ENCODE results near the gene TRPM8. TPM values are rescaled to one million over a fixed set of nuclear protein-coding genes. Genes with fewer than 3 reads are reported as not detected.

The TRPM8 gene
- total and polyA plus RNA-seq, 3 donors from 2014 or later: 0.79 to 5.2 (median 2.2) TPM

GRCh38 chr2:234046521-234046920 lies 129.3 kb downstream of the TRPM8 start:
- no peak for DNase-seq
- Histone ChIP-seq H3K4me3 (no peak overlapping the region), H3K27me3 (no peaks in the 10 kb centered on the region), H3K27ac (no peak overlapping the region), H3K4me1 (no peaks in the 10 kb centered on the region), H3K36me3 (ENCODE audit: low read depth, missing control alignments) (no peaks in the 10 kb centered on the region), H3K9me3 (no peaks in the 10 kb centered on the region)
- TF ChIP-seq POLR2A (IDR thresholded peaks at IDR 0.05) (no peak), CTCF (IDR thresholded peaks at IDR 0.05) (no peak)
- intact Hi-C loops (cut with DNase I; ENCODE audit: low total_unique reads): no loop called here
- WGBS, 2 donors: 76 to 82% methylated on average over 3 of the region's 3 CpGs

- Histone ChIP-seq H3K4me1 (no peaks in the 10 kb centered on the region), H3K9me3 (no peaks in the 10 kb centered on the region), H3K27me3 (no peaks in the 10 kb centered on the region), H3K4me3 (no peak overlapping the region), H3K27ac (no peak overlapping the region), H3K36me3 (ENCODE audit: low read depth, missing control alignments) (no peaks in the 10 kb centered on the region)
- no peak for DNase-seq
- intact Hi-C loops (cut with DNase I; ENCODE audit: low total_unique reads): no loop called here
- TF ChIP-seq POLR2A (IDR thresholded peaks at IDR 0.05) (no peak), CTCF (IDR thresholded peaks at IDR 0.05) (no peak)
These were observed 130.2 kb downstream of the TRPM8 start for GRCh38 chr2:234047361-234047760.

- H3K9me3 ChIP-seq: no peaks in the 10 kb centered on the region
- TF ChIP-seq POLR2A (IDR thresholded peaks at IDR 0.05) (no peak), CTCF (IDR thresholded peaks at IDR 0.05) (no peak)
- H3K36me3 ChIP-seq (ENCODE audit: low read depth, missing control alignments): no peaks in the 10 kb centered on the region
- no peaks in the 10 kb centered on the region for H3K4me1 ChIP-seq
- no peak overlapping the region for H3K27ac ChIP-seq
- no peaks in the 10 kb centered on the region for H3K27me3 ChIP-seq
- intact Hi-C loops (cut with DNase I; ENCODE audit: low total_unique reads): no loop called here
- WGBS, 2 donors: 86 to 90% methylated on average over 4 of the region's 4 CpGs
- H3K4me3 ChIP-seq: no peak overlapping the region
- no peak for DNase-seq
These were observed 130.9 kb downstream of the TRPM8 start for GRCh38 chr2:234048049-234048448.

GRCh38 chr2:234050455-234051135 lies 133.4 kb downstream of the TRPM8 start, which contains the start of gene SPP2:
Gene SPP2, plus strand, starts transcription at chr2:234050702. Its CDS starts 85 bp downstream, at chr2:234050787.
- no peak within 1 kb of the TSS for H3K4me3 ChIP-seq
- no peak within 1 kb of the TSS for H3K27ac ChIP-seq
- H3K9me3 ChIP-seq: no peaks in the 10 kb centered on the region
- intact Hi-C loops (cut with DNase I; ENCODE audit: low total_unique reads): no loop called here
- DNase-seq: no peak
- H3K27me3 ChIP-seq: no peaks in the 10 kb centered on the region
- 93% methylated on average over 9 of the region's 9 CpGs for WGBS, 2 donors
- no peaks in the 10 kb centered on the region for H3K4me1 ChIP-seq
- no peaks in the 10 kb centered on the region for H3K36me3 ChIP-seq (ENCODE audit: low read depth, missing control alignments)
- TF ChIP-seq CTCF (IDR thresholded peaks at IDR 0.05) (no peak), POLR2A (IDR thresholded peaks at IDR 0.05) (no peak)

Data from testis (tissue), 3 donors.